22Rv1 (cell line): Measurements from ENCODE around the gene LINC01488.

Experiments
- ZFX ChIP-seq: fragments of 450-650 bp; IDR thresholded peaks from 2 replicates; pipeline ENCODE4 v1.6.1; 2017; ENCODE audit warnings: antibody characterized with exemption, borderline replicate concordance
- TF ChIP-seq, protein P1 (sequence below): fragments of 450-650 bp; IDR thresholded peaks from 2 replicates; pipeline ENCODE4 v1.5.1; 2017; ENCODE audit warnings: mild to moderate bottlenecking

DNA sequence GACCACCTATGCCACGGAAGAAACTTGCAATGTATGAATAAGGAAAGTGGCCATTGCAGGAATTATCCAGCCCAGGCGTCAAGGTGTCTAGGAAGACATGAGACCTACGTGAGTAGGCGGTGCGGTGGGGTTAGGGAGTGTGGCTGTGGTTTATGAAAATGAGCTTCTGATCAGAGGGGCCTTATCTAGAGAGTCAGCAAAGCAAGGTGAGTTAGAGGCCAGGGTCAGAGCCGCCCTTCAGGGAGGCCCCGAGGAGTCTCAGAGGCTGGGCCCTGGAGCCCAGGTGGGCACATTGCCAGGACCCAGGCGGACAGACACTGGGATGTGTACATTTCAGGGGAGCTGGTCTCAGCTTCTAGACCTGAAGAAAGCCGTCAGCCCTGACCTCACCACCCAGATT lies 13.8 kb upstream of the LINC01488 start:
- TF ChIP-seq, protein P1, sequence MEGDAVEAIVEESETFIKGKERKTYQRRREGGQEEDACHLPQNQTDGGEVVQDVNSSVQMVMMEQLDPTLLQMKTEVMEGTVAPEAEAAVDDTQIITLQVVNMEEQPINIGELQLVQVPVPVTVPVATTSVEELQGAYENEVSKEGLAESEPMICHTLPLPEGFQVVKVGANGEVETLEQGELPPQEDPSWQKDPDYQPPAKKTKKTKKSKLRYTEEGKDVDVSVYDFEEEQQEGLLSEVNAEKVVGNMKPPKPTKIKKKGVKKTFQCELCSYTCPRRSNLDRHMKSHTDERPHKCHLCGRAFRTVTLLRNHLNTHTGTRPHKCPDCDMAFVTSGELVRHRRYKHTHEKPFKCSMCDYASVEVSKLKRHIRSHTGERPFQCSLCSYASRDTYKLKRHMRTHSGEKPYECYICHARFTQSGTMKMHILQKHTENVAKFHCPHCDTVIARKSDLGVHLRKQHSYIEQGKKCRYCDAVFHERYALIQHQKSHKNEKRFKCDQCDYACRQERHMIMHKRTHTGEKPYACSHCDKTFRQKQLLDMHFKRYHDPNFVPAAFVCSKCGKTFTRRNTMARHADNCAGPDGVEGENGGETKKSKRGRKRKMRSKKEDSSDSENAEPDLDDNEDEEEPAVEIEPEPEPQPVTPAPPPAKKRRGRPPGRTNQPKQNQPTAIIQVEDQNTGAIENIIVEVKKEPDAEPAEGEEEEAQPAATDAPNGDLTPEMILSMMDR, result no peak
- TF ChIP-seq ZFX, result no peak
